HG03108 (cell line): ENCODE results near the gene CFAP43.

ENCODE experiments used
- ATAC-seq: cut with Tn5 transposase; IDR thresholded peaks from one replicate; pipeline ENCODE4 v1.9.1; 2021; ENCODE audit warnings: moderate library complexity; ENCODE audit not compliant: unreplicated experiment

Gene CFAP43

DNA sequence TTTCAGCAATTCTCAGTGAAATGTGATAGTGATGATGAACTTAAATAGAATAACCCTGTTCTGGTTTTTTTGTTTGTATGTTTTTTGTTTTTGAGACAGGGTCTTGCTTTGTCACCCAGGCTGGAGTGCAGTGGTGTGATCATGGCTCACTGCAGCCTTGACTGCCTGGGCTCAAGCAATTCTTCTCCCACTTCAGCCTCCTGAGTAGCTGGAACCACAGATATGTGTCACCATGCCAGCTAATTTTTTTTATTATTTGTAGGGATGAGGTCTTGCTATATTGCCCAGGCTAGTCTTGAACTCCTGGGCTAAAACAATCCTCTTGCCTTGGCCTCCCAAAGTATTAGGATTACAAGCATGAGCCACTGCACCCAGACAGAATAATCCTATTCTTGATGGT, 132.2 kb downstream of the CFAP43 start:
- no peak for ATAC-seq

DNA sequence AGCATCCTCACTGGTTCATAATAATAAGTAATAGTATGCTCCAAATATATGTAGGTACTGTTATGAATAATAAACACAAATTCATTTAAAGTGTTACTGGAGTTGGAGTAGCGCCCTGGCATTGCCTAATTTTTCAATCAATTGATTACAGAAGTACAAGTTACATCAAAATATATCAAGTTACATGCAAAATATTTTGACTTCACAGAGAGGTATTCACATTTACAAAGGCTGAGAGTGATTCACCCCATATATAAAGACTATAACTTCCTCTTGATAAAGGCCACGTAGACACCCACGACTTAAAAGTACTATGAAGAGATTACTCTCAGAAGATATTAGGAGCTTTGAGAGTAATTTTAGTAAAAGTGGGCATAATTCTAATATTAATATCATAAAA, 132.9 kb downstream of the CFAP43 start:
- ATAC-seq: no peak

DNA sequence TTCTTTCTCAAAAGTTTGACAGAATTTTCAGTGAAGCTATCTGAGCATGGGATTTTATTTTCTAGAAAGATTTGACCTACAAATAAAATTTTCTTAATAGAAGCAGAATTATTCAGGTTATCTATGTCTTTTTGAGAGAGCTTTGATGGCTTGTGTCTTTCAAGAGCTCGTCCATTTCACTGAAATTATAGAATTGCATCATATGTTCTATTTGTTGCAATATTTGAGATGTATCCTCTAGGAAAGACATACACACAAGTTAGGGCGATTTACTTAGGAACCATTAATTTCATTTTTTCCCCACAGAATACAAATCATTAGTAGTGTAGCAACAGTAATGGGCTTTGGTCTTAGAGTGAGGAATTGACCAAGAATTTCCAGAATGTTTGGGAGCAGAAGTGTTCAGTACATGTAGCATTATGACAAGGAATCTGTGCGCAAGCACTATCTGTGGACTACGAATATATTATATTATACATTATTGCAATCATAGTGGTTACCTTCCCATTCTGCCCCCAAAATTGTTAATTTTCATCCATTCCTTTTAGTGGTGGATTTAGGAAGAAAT, 133.7 kb downstream of the CFAP43 start:
- ATAC-seq: no peak

DNA sequence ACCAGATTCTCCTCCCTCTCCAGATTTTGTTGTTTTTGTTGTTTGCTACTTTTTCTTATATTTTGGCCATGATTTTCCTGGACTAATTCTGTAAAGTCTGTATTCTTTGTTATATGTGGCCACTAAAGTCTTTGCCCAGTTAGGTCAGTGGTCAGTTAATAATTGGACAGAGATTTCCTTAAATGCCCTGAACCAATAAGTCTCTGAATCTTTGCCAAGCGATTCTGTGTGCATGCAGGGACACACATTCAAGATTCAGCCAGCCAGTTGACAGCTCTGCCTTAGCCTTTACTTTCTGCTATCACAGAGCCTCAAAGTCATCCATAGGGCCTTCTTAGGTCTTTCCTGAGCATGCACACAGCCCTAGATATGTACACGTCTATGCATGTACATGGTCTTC, 135.5 kb downstream of the CFAP43 start:
- ATAC-seq: no peak

DNA sequence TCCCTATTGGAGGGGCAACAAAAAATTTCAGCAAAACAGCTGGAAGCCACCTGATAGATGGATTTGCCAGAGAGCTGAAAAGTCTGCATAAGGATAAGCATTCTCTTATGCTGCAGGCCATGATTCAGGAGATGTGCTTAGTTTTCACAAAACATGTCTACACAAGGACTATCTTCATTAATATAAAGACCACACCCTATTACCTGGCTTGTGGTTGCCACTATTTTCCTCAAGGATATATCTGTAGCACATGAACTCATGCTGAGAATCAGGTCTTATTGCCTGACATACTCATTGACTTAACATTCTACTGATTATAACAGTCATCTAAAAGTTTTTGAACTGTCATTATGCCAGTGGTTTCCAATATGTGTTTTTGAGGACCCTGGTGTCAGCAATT, 139.4 kb downstream of the CFAP43 start:
- no peak for ATAC-seq

DNA sequence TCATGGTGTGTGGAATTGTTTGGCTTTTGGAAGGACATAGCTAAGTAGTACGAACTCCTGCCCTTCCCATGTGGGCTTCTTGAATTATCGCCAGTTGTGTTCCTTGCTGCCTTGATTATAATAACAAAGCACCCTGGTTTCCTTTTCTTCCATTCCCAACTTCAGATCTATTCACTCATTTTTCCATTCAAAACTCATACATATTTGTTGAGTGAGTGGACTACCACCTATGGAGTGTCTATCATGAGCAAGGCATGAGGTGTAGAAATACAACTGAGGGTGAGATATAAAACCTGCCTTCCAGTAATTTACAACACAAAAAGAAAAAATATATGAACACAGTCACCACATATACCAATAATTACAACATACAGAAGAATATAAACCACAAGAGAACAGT, 141.6 kb downstream of the CFAP43 start:
- ATAC-seq: no peak

DNA sequence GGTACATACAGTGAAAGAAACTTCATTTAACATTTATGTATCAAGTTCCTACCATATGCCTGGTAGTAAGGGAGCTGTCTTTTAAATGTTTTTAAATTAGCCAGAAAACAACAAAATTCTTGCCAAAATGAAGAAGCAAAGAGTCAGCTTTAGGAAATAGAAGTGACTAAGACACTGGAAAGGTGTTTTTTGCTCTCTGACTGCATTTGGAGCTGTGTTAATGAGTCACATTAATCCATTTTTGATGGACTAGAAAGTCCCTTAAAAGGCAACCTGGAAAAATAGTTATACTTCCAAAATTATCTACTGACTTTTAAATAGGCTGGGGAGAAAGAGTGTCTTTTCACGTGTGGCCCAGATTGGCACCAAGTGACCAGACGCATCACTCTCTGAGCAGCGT, 142.5 kb downstream of the CFAP43 start:
- ATAC-seq: no peak

DNA sequence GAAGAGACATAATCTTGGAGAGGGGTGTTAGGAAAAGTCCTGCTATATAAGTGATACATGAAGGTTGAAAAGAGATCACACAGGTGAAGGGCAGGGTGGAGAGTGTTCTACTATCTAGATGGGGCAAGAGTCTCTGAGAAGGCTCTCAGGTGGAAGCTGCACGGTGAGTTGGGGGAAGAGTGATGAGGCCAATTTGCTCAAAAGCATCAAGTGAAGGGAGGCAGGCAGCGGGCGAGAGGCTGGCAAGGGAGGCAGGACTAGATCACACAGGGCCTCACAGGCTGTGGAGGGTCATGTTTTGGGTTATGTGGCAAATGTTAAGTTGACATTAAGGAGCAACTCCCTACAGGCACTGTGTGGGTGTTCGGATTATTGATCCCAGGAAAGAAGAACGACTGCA, 143.9 kb downstream of the CFAP43 start:
- no peak for ATAC-seq

DNA sequence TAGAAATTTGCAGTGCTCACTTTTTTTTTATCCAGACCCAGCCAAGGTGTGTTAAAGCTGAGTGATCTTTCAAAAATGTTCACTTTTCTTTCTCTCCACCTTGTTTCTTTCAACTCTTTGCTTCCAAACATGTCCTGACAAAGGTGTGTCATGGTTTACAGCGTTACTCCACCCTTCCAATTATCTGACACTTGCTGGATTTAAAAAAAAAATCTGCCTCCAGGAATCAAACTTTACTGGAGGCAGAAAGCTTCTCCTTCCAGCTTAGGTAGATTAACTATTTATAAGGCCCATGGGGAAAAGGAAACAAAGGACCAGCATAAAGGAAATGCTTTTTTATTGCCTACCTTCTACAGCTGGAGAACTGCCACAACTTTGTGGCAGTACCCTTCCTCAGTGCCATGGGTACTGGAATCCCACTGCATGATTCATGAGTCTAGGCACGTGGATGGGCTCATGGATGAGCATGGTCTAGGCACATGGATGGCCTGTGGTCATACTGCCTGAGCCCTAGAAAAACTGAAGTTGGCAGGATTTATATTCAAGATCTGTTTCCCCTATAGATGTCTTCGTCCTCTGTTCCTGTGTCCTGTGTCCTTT, 146.3 kb downstream of the CFAP43 start, which contains the start of gene COL17A1:
TSS of gene COL17A1 (minus strand) at position 80 of the 600 bp plus-strand sequence. CDS start 5,207 bp downstream, outside the sequence.
- no peak for ATAC-seq

DNA sequence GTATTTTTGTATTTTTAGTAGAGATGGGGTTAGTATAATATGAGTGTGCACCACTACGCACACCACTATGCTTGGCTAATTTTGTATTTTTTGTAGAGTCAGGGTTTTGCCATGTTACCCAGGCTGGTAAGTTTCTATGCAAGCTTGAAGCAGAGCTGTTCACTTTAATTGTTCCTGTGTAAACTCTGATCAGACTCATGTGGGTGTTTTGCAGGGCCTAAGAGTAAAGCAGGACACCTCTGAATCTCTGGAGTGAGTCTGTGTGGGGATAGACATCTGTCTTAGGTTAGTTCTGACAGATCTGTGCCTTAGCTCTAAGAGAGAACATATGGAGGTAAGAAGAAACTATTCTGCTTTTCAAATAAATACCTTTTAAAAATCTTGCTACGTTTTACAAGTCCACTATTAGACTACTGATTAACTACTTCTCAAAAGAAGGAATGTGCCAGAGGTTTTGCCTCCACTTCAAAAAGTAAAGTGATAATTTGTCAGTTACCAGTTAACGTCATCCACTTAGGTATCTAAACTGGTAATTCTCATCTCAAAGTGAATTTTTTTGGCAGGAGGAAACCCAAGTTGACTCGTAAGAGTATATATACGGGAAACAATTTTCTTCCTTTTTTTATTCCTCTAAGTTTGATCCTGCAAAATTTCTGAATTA, 147.6 kb downstream of the CFAP43 start:
- no peak for ATAC-seq

DNA sequence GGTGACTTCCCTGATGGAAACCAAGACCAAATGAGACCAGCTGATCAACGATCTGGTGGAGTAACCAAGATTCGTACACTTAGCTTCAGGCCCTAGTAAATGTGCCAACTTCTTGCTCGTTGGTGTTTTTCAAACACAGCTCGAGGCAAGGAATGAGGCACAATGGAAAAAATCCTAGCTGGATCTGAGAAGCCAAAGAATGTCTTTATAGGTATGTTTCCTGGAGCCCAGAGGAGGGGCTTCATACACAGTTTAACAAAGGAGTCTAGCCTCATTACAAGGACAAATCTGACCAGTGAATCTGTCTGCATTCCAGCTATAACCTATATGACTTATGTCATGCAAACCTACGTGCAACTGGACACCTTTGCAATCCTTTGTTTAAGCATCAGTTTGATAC, 150.2 kb downstream of the CFAP43 start:
- ATAC-seq: no peak

DNA sequence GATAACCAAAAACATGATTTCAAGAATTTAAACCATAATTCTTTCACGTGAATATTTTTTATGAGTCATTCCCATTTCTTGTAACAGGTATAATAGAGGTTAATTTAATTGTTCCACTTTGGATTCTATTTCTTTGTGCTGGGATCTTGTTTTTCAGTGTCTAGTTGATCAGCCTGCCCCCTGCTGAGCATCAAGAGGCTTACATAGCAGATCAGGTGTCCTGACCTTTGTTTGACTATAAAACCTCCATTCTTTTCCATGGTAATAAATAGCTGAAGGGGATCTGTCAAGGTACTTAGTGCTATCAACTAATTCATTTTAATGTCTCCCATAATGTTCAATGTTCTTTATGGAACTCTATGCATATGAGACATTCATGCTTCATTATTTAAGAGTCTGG, 151.4 kb downstream of the CFAP43 start:
- ATAC-seq: no peak
